Stimulated activated CD8-positive, alpha-beta memory T cell treated with anti-CD3 and anti-CD28 coated beads, Interleukin-15, amount 100 ng/mL, for 48 hours (primary cell): Measurements from ENCODE around the gene CDH23.

Experiments used
- DNase-seq, 2 donors: peaks; one replicate each; pipeline ENCODE4 v3.0.0-alpha.2; 2020; ENCODE audit warnings: low read depth in 2 of 2

Gene CDH23

DNA sequence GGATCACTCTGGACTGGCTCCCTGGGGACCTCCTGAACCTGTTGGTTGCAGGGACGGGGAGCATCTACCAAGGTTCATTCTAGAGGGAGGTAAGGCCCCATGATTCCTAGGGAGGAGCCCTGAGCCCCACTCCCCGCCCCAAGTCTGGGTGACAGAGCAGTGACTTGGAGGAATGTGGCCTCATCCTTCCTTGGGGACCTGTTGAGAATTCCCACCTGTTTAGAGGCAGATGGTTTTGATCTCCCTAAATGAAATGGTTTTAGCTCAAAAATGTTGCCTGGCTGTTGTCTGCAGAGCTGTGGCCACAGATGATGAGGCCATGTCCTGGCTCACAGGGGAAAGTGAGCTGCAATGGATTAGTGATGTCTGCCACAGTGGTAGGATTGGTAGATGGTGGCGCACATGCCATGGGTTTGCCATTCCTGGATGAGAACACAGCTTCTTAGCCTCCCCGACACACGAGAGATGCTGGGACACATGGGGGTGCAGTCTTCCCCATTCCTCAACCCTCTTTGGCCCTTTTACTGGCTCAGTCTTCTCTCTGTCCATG, 310.6 kb downstream of the CDH23 start:
- no peak for DNase-seq

DNA sequence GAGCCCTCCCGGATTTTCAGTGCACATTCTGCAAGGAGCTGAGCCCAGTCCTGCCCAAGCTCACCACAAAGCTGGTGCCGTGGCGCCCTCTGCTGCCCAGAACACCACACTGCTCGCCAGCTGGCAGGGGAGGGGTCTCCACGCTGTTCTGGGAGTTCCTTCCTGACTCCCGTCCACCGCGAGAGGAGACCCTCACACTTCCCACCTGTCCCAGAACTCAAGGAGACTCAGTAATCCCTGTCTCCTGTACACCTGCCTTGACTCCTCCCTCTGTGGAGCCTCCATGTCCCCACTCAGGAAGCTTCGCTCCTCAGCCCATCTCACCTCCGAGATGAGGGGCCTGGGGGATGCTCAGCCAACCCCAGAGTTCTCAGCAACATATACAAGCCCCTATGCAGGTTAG, 311.6 kb downstream of the CDH23 start:
- DNase-seq: peak in 1 of 2 donors; percentile 18

DNA sequence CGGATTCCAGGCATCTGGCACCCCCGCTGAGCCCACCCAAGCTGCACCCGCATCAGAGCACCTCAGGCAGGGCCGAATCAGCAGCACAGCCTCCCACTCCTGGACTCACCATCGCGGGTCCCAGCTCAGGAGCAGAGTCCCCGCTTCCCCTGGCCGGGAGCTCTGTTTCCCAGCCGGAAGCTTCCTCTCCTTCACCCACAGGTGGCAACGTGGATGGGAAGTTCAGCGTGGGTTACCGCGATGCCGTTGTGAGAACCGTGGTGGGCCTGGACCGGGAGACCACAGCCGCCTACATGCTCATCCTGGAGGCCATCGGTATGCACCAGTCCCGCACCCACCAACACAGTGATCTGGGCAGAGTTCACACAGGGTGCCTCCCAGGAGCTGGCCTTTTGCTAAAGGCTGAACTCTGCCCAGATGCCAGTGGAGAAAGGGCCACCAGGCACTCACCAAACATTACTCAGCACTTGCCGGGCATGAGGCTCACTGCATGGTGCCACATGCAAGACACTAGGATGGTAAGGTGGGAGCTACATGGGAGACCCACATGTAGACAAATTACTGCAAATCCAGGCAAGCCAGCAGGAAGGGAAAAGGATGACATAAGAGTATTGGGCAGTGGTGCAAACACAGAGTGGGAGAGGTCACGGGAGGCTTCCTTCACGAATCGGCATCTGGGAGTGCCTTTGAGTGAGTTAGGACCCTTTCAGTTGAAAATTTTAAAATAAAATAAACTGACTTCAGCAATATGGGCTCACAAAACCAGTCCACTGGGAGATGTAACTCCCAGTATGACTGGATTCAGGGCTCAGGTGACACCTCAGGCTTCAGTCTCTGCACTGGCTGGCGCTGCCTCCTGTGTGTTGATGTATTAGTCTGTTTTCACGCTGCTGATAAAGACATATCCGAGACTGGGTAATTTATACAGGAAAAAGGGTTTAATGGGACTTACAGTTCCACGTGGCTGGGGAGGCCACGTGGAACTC, 312.5 kb downstream of the CDH23 start:
- no peak for DNase-seq

DNA sequence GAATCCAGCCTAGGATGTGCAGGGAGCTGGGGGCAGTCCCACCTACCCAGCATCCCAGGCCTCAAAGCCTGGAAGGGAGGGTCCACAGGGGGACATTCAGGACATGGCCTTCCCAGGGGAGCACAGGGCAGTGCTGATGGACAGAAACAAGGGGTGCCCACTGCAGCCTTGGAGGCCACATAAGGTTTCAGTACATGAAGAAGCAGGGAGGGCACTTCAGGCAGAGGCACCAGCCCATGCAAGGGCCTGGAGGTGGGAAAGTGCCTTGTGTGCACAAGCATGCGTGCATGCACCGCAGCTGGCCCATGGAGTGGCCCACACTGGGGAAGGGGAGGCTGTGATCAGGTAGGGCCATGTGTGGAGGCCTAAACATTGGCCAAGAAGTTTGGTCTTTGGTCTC, 313.8 kb downstream of the CDH23 start:
- no peak for DNase-seq

DNA sequence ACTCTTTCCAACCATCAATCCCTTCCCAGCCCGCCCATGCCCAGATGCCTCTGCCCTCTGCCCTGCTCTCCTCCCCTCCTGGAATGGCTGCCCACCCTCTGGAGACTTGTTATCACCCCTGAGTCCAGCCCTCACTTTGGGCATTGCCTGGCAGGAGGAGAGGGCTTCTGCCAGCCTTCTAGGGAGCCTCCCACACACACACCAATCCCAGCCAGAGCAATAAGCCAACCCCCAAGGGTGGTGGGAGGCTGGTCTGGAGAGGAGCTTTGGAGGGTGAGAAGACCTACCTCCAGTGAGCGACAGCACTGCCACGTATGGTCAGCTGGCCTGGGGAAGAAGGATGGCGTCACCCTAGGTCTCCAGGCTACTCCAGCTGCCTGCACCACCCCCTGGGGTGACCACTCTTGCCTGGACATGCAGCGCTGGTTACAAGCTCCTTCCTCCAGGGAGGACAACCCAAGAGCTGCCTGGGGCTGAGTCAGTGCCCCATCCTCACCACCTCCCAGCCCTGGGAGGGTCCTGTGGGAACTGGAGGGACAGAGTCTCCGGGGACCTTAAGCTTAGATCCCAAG, 314.4 kb downstream of the CDH23 start:
- DNase-seq: no peak

DNA sequence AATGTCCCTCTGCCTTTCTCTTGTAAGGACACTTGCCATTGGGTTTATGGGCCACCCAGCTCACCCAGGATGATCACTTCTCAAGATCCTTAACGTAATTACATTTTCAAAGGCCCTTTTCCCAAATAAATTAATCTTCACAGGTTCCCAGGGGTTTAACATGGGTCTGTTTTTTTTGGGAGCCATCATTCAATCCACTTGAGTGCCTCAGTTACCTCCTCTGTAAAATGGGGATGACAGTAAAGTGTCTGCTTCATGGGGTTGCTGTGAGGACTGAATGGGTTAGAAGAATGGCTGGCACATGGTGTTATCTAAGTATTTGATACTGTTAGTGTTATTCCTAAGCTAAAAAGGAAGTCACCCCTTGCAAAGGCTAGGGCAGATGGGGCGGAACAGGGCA, 315.4 kb downstream of the CDH23 start:
- DNase-seq: no peak

DNA sequence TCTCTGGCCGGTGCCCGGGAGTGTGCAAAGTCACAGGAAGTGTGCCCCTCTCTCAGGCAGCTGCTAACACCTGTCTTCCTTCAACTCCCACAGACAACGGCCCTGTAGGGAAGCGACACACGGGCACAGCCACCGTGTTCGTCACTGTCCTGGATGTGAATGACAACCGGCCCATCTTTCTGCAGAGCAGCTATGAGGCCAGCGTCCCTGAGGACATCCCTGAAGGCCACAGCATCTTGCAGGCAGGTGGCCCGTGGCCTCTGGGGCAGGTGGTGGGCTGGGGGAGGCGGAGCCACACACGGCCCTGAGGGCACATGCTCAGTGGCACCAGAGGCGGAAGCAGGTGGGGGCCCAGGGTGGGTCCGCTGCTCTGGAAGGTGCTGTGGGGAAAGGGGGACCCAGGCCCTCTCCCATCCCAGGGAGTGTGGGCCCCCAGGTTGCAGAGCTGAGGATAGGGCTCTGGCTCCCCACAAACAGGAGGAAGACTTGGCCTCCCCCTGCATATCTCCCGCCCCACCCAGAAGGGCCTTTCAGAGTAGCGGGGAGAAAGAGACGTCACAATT, 315.9 kb downstream of the CDH23 start:
- DNase-seq: no peak

DNA sequence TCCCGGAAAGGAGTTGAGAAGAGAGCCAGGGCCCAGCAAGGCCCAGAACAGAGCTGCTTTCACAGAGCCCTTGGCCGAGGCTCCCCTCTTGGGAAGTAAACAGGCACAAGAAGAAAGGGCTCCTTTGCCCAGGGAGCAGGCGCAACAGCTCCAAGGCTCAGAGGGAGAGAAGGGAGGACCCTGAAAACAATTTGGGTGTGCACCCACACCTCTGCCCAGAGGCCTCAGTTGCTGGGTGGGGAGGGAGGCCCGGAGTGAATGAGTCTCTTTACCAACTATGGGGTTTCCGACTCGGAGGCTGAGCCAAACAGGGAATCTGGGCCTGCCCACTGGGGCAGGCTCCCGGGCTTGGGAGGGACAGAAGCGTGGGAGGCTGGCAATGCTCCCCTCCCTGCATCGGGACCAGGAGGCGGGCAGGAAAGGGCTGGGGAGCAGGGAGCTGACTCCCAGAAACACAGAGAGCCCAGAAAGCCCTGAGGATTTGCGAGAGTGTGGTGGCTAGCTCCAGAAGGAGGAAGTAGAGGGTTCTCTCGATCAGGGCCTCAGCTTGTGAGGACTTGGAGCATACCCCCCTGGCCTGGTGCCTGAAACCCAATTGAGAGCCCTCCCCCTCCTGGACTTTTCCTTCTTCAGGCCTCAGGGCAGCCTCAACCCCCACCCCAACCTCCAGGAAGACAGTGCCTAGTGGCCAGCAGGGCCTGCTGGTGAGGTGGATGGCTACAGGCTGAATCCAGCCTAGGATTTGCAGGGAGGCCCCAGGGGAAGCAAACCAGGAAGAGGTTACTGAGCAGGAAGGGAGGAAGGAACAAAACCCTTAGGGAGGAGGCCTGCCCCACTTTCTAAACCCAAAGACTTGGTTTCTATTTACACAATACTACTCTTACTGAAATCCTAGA, 316.7 kb downstream of the CDH23 start:
- DNase-seq: peak in 1 of 2 donors; percentile 29

DNA sequence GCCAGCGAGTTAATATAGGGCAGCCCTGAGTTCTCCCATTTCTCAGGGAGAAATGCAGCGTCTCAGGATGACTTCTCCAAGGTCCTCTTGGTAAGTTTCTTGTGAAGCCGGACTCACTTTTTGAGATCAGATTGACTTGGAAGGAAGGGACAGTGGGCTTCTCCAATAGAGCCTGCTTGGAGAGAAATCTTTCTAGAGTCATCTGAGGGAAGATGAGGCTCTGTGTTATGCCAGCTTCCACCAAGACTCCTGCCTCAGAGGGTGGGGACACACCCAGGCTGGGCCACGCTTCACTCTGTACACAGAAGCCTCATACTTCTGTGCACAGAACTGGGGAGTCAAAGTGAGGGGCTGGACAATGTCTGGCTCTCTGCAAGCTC, 317.3 kb downstream of the CDH23 start:
- no peak for DNase-seq

DNA sequence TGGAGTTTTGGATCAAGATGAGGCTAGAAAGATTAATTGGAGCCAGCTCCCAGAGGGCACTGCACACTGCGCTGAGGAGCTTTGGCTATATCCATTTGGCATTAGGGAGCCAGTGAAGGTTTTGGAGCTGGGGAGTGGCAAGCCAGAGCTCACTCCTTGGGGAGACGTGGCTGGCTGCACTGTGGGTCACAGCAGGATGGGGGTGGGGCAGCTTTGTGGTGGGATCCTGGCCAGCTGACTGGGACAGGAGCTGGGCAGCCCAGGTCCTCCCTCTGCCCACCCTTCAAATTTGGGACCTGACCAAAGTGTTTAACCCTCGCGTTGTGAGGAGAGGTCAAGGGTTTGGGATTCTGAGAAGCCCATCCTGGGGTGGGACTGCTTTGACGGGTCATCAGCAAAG, 317.9 kb downstream of the CDH23 start:
- no peak for DNase-seq

DNA sequence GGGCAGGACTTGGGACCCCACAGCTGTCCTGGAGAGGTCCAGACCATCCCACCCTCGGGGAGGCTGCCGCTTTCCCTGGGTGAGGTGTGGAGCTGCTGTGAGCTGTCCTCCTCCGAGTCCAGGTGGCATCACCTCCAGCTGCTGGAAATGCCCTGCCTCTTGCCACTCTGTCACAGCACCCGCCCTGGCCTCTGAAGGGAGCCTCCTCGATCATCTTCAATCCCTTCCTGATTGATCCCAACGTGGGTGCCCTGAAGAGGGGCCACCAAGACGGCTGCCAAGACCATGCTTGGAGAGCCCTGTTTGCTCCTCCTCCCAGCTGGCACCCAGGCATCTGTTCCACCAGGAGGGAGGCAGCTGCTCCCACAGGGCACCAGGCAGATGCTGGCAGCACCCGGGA, 318.3 kb downstream of the CDH23 start:
- DNase-seq: no peak

DNA sequence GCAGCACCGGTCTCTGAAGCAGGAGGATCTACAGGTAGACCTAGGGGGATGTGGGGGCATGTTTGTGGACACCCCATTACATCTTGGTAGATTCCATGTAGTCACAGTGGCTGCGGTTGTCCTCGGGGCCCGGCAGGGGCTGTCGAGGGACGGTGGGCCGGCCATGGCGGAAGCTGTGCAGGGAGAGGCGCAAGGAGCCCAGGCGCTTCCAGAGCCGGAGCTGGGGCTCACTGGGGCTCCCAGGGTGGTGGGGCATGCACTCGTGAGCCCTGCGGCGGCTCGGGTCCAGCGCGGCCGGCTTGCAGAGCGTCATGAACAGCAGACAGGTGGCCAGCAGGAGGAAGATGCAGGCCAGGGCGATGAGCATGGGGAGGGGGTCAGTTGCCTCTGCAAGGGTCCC, 319.1 kb downstream of the CDH23 start:
- DNase-seq: no peak

DNA sequence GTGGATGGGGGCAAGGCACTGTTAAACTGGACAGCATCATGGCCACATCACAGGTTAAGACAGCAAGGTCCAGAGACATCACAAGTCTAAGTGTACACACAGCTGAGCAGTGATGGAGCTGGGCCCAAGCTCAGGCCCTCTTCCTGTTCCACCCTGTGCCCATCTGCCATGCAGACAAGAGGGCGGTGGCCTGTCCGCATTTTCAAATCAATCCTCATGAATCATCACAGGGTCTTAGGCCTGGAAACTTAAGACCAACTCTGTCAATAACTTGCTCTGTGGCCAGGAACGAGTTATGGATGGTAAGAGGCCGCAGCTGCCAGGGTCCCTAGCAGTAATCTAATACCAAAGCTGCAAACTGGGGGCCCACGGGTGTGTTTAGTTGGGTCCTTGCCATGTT, 319.7 kb downstream of the CDH23 start:
- DNase-seq: no peak

DNA sequence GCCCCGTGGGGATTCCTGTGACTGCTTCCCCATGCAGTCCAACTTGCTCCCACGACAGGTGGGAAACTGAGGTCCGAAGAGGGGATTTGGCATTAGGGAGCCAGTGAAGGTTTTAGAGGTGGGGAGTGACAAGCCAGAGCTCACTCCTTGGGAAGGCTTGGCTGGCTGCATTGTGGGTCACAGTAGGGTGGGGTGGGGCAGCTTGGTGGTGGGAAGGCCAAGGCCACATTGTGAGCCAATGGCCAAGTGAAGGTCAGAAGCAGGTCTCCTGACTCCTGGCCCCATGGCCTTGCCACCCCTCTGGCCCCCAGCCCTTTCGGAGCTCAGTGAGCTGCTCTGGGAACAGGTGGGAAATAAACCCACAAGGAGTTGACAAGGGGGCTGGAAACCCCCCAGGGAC, 320.3 kb downstream of the CDH23 start:
- DNase-seq: no peak

DNA sequence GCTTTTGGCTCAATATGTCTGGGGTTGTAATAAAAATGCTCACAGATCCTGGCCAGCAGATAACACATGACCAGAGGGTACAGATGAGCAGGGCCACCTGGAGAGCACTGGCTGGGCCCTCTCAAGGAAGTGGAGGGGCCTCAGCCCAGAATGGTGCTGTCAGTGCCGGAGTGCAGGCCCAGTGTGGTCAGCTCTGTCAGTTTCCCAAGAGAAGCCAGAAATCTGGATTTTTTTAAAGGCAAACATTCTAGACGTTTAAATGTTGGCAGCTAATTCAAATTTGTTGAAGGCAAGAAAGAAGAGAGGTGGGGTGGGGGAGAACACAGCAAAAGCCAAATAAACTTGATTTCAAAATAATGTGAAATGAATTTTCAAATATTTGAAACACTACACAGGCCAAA, 320.8 kb downstream of the CDH23 start:
- no peak for DNase-seq

DNA sequence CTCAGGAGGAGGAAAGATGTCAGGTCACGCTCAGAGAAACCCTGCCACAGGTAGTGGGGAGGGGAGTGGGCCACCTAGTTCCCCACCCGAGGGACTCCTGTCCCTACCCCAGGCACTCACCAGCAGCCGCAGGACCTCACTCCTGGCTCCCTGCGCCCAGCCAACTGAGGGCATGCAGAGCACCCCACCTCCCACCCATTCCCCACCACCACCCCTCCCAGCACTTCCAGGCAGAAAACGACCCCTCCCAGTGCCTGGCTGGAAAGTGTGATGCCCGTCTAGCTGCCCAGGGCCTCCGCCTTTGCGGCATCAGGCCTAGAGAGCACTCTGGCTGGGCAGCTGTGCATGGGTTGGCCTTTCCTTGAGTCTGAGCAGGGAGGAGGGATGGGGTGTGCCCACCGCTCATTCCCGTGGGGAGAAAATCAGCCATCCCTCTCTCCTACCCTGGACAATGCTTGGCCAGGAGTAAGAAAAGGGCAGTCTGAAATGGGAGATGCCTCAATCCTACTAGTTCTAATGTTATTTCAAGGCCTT, 321.5 kb downstream of the CDH23 start:
- DNase-seq: no peak

DNA sequence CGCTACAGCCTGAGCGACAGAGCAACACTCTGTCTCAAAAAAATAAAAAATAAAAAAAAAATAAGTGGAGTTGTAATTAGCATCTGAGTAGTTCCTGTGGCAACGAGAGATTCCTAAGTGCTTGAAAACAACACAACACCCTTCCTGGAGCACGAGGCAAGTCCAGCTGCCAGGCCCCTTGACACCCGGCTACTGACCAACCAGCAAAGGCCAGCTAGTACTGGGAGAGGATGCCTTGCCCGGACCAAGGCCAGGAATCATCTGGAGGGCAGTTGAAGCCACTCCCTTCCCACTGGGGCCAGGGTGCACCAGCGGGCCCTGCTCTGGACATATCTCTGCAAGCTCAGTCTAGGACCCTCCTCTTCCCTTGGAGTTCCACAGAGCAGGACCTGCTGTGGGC, 322.3 kb downstream of the CDH23 start:
- no peak for DNase-seq

DNA sequence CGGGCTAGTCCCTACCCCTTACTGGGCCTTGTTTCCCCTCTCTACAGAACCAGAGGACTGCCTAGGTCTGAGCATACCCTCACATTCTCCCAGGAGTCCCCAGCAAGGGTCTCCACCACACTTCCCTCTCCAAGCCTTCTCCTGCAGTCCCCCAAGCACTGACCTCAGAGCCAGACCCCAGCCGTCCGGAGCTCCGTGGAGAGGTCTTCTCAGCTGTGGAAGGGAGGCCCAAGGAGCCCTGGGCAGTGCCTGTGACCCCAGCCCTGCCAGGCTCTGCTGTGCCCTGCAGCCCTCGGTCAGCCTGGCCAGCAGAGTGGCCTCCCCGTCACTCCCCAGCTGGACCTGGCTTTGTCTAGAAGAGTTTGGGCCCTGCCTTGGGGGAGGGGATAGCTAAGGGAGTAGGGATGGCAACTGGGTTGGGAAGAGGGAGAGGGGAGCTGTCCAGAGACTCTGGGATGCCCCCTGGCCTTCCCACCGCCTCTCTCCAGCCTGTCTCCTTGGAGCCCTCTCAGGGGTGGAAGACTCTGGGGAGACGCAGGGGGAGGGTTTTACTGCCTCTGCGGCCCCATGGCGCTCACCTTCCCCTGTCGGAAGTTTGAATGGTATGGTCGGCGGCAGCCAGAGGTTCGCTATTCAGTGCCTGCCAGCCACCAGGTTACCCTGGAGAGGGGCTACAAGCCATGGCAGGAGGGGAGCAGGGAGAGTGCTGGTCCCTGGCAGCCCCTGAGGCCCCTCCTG, 322.9 kb downstream of the CDH23 start, which contains the start of gene C10orf105:
C10orf105 (minus strand) TSS at position 315 of the 738 bp plus-strand sequence. CDS start 3,441 bp downstream, outside the sequence.
- no peak for DNase-seq

DNA sequence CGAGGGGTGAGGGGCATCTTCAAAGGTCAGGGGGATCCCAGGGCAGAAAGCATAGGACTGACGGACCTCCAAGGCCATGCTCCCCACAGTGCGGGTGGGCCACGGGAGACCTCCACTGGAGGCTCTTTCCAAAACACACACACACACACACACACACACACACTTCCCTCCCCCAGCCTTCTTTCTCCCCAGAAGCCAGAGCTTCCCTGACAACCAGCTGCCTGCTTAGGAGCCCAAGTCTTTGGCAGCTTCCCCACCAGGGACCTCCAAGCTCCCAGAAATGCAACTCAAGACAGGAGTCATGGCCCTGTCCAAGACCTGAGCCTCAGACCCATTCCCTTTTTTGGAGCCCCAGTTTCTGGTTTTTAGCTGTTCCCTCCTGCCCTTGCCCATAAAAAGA, 323.6 kb downstream of the CDH23 start:
- no peak for DNase-seq

DNA sequence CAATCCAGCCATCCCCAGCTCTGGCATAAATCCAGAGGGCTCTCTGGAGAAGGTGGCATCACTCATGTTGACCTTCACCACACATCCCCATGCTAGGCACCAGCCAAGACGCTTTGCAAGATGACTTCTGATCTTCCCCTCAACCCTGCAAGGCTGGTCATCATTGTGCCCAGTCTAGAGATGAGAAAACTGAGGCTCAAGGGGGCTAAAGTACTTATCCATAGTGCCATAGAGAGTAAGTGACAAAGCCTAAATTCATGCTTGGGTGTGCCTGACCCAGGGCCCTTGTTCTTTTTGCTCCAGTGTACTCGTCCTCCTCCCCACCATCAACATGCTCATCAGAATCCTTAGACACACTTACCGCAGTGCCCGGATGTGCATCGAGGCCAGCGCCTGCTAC, 324.6 kb downstream of the CDH23 start:
- no peak for DNase-seq

DNA sequence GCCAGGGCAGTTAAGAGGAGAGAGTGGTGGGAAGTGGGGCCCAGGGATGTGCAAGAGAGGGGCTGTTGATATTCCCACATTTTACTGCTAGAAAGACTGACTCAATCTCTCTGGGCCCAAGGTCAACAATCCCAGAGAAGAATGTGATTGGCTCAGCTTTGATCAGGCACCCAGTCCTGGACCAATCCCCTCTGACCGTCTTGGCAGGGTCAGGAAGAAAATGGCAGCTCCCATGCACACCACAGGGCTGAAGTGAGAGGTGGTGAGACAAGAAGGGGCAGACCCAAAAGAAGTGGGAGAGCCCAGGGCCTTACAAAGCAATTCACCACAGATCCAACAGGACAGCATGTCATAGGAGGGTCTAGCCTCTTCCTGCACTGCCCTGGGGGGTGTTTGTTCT, 326.1 kb downstream of the CDH23 start:
- no peak for DNase-seq
